WTC11 (cell line): ENCODE data around the gene SH3PXD2A. TPM values are rescaled to one million over a fixed set of nuclear protein-coding genes. Genes with fewer than 3 reads are reported as not detected.
A peak's percentile ranks its signal among the peaks of the same experiment; 100 is the strongest.

Experiments
- ATAC-seq: fragments of 200-7000 bp; cut with Tn5 transposase; 2 replicates; pipeline ENCODE4 v1.10.0; 2021; ENCODE audit warnings: mild to moderate bottlenecking, moderate library complexity
- CTCF ChIA-PET: fragments of 300-600 bp; sonication (Branson Sonifier 250); formaldehyde crosslinking; loops from one replicate; lab custom pipeline; 2021; ENCODE audit warnings: antibody characterized with exemption; lab: Charles Lee
- POLR2A ChIA-PET: fragments of 350-600 bp; sonication (Branson Sonifier 250); formaldehyde crosslinking; loops from one replicate; lab custom pipeline; 2021; ENCODE audit warnings: antibody characterized with exemption; lab: Charles Lee
- DNase-seq: peaks from one replicate; pipeline ENCODE4 v3.0.0; 2021; ENCODE audit warnings: low spot score
- H3K27ac Mint-ChIP-seq: 2 replicates; pipeline ENCODE4 v1.8.0; 2021; ENCODE audit warnings: mixed read lengths
- H3K27me3 Mint-ChIP-seq: 2 replicates; pipeline ENCODE4 v1.8.0; 2021; ENCODE audit warnings: low read depth, mild to moderate bottlenecking, moderate library complexity, mixed read lengths
- H3K36me3 Mint-ChIP-seq: 2 replicates; pipeline ENCODE4 v1.8.0; 2021; ENCODE audit warnings: mixed read lengths
- H3K4me1 Mint-ChIP-seq: 2 replicates; pipeline ENCODE4 v1.8.0; 2022; ENCODE audit warnings: mixed read lengths
- H3K4me3 Mint-ChIP-seq: 2 replicates; pipeline ENCODE4 v1.8.0; 2021; ENCODE audit warnings: mild to moderate bottlenecking, moderate library complexity, mixed read lengths
- H3K9me3 Mint-ChIP-seq: 2 replicates; pipeline ENCODE4 v1.8.0; 2021; ENCODE audit warnings: mixed read lengths
- CBFB ChIP-seq: sonication (generic); formaldehyde crosslinking; IDR thresholded peaks from 2 replicates; pipeline ENCODE4 v1.8.1; 2022; ENCODE audit warnings: mild to moderate bottlenecking, low read depth, missing genetic modification reagents
- CDX4 ChIP-seq: fragments of 250-450 bp; sonication (Bioruptor Pico); IDR thresholded peaks from 2 replicates; pipeline ENCODE4 v1.9.0; 2021; ENCODE audit warnings: moderate library complexity, mild to moderate bottlenecking, inconsistent platforms, borderline replicate concordance
- CREM ChIP-seq: sonication (generic); formaldehyde crosslinking; IDR thresholded peaks from 2 replicates; pipeline ENCODE4 v1.8.1; 2022; ENCODE audit warnings: mild to moderate bottlenecking, missing genetic modification reagents, moderate library complexity
- CTCF ChIP-seq: fragments of 200-600 bp; IDR thresholded peaks from 2 replicates; pipeline ENCODE4 v1.8.0; 2022; ENCODE audit warnings: antibody characterized with exemption
- ETV6 ChIP-seq: sonication (generic); formaldehyde crosslinking; IDR thresholded peaks from 2 replicates; pipeline ENCODE4 v1.8.1; 2022; ENCODE audit warnings: mild to moderate bottlenecking, missing genetic modification reagents
- FOXK1 ChIP-seq: sonication (generic); formaldehyde crosslinking; IDR thresholded peaks from 2 replicates; pipeline ENCODE4 v1.8.0; 2022; ENCODE audit warnings: mild to moderate bottlenecking, moderate library complexity, missing genetic modification reagents
- HMGXB4 ChIP-seq: sonication (generic); formaldehyde crosslinking; IDR thresholded peaks from 2 replicates; pipeline ENCODE4 v1.8.1; 2023; ENCODE audit warnings: mild to moderate bottlenecking, moderate library complexity, missing genetic modification reagents
- JUN ChIP-seq: sonication (generic); formaldehyde crosslinking; IDR thresholded peaks from 2 replicates; pipeline ENCODE4 v1.8.0; 2023; ENCODE audit warnings: mild to moderate bottlenecking, missing genetic modification reagents
- USF2 ChIP-seq: sonication (generic); formaldehyde crosslinking; IDR thresholded peaks from 2 replicates; pipeline ENCODE4 v1.8.1; 2023; ENCODE audit warnings: mild to moderate bottlenecking, missing genetic modification reagents, moderate library complexity
- total RNA-seq: library from RNA; stranded (reverse); gene quantifications from 3 replicates; pipeline ENCODE4 v1.2.3, GENCODE V29; 2021

SH3PXD2A gene
- total RNA-seq, 1 experiment from 2014 or later: 15.7 TPM

DNA sequence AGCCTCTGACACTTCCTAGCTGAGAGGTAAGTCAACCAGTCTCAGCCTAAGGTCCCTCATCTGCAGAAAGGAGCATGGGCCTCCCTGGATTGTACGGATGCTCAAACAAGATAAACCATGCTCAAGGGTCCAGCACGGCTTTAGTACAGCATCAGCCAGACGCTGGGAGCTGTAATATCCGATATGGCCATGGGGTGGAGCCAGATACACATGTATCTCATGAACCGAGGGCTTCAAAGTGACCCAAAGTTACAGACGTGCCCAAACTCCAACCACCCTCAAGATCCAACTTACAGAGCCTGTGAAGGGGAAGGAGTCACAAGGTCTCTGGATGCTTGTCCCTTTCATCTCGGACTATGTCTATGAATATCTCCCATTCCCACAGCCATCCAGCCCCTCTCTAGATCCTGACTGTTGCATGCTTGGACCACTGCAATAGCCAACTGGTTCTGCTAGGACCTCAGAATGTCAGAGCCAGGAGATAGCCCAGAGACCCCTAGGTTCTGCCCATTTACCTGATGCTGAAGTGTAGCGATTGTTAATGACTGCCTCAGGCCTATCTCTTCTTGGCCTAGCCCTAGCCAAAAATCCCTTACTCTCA is 142.4 kb downstream of the SH3PXD2A start:
- Mint-ChIP-seq H3K4me1 (peaks cover 9% of the 10 kb centered on the region), H3K4me3 (no peak overlapping the region), H3K9me3 (no peaks in the 10 kb centered on the region), H3K36me3 (no peaks in the 10 kb centered on the region), H3K27ac (peak overlapping the region; percentile 30; the same call in 1 of the 2 replicates), H3K27me3 (no peaks in the 10 kb centered on the region)
- DNase-seq (peak; percentile 92), ATAC-seq (peak; percentile 84)
- ChIA-PET CTCF (interaction anchor here (0.6 to 5.2 kb wide), 51 partner anchors 9 to 427 kb away, joined by 3 to 64 read pairs (median 5); partner anchors contain the start of gene SH3PXD2A), POLR2A (interaction anchor here (1.0 kb wide), 2 partner anchors 141 to 144 kb away, joined by 3 read pairs; no protein-coding TSS in a partner anchor)
- TF ChIP-seq CBFB (CRISPR knock-in tag) (no peak), CTCF (peak; percentile 90), CREM (CRISPR knock-in tag) (0 out of 2 replicates have a peak, but pooled peaks have one; percentile 2)

- no peak overlapping the region for H3K27ac Mint-ChIP-seq
- ChIA-PET POLR2A (interaction anchor here (1.0 kb wide), 1 partner anchor 142 kb away, joined by 3 read pairs; no protein-coding TSS in a partner anchor), CTCF (interaction anchor here (0.8 to 5.2 kb wide), 42 partner anchors 9 to 409 kb away, joined by 3 to 64 read pairs (median 6); partner anchors contain the start of gene SH3PXD2A)
- no peak for TF ChIP-seq USF2 (CRISPR knock-in tag)
- TF ChIP-seq JUN (CRISPR knock-in tag): no peak
- no peak for TF ChIP-seq HMGXB4
- no peak for TF ChIP-seq ETV6 (CRISPR knock-in tag)
- no peak for DNase-seq
- no peak for ATAC-seq
- H3K4me1 Mint-ChIP-seq: peaks cover 3% of the 10 kb centered on the region; the same call in 1 of the 2 replicates
- no peak overlapping the region for H3K4me3 Mint-ChIP-seq
- no peaks in the 10 kb centered on the region for H3K9me3 Mint-ChIP-seq
- no peaks in the 10 kb centered on the region for H3K36me3 Mint-ChIP-seq
- no peaks in the 10 kb centered on the region for H3K27me3 Mint-ChIP-seq
Measured at GRCh38 chr10:103712146-103712545, 143.2 kb downstream of the SH3PXD2A start.

DNA sequence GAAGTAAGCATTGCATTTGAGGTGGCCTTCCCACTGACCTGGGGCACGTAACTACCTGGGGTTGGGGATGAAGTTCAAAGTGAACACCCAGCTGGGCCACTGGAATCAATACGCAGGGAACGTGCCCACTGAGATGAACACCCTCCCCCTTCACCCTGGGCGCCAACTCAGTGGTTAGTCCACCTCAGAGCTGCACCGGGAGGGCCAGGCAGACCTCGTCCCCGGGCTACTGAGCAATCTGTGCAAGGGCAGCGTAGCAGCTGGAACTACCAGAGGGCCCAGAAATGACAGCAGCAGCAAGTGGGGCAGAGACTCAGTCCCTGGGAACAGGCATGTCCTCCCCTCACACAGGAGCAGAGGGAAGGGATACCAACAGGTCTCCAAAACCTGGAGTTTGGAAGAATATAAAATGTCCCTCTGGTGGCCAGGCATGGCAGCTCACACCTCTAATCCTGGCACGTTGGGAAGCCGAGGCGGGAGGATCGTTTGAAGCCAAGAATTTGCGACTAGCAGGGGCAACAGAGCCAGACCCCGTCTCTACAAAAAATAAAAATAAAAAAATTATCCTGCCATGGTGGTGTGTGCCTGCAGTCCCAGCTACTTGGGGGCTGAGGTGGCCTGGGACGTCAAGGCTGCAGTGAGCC is 143.9 kb downstream of the SH3PXD2A start:
- ChIA-PET CTCF (interaction anchor here (0.8 to 5.2 kb wide), 23 partner anchors 8 to 177 kb away, joined by 3 to 64 read pairs (median 5); partner anchors contain the start of gene SH3PXD2A), POLR2A (no interaction called here)
- ATAC-seq (peak; percentile 52; the same call in 1 of the 2 replicates), DNase-seq (peak; percentile 37)
- H3K4me3 Mint-ChIP-seq: no peak overlapping the region
- H3K27me3 Mint-ChIP-seq: no peaks in the 10 kb centered on the region
- H3K36me3 Mint-ChIP-seq: no peaks in the 10 kb centered on the region
- H3K4me1 Mint-ChIP-seq: 0 out of 2 replicates have a peak, but pooled peaks cover 2% of the 10 kb centered on the region
- no peak overlapping the region for H3K27ac Mint-ChIP-seq
- H3K9me3 Mint-ChIP-seq: no peaks in the 10 kb centered on the region
- TF ChIP-seq CDX4 (CRISPR knock-in tag) (no peak), CTCF (0 out of 2 replicates have a peak, but pooled peaks have one; percentile 28), FOXK1 (CRISPR knock-in tag) (no peak)
- TF ChIP-seq, all 79 proteins: peak for 1
